ENCODE data around the gene NDUFS2. TPM values are rescaled to one million over a fixed set of nuclear protein-coding genes. Genes with fewer than 3 reads are reported as not detected.

The NDUFS2 gene
- total and polyA plus RNA-seq, 9 of the 15 experiments (the other 6 are each of a cell fraction or from before 2014, with no cell fraction given): 70.0 to 176 (median 141) TPM

DNA sequence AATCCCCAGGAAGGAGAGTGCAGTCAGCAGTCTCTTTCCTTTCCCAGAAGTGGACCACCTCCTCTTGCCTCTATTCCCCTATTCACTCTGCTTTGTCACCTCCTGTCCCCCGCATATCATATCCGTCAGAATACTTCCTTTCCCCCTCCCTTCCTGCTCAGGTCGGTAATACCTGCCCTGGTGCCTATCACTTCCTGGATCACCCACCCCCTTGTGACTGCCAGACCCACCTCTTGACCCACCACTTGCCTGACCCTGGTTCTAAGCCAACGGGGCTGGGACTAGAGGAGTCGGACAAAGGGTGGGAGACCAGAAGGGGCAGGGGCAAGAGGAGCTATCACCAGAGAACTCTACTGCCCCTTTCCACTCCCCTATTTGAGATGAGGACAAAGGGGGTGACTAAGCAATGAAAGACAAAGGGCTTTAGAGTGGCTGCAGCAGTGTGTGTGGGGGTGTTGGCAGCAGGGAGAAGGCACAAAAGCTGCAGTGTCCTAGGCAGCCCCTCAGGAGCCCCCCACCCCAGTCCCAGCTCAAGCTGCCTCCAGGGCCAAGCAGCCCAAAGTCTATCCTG lies 1.7 kb upstream of the NDUFS2 start (continued):
- TF ChIP-seq, protein P1, sequence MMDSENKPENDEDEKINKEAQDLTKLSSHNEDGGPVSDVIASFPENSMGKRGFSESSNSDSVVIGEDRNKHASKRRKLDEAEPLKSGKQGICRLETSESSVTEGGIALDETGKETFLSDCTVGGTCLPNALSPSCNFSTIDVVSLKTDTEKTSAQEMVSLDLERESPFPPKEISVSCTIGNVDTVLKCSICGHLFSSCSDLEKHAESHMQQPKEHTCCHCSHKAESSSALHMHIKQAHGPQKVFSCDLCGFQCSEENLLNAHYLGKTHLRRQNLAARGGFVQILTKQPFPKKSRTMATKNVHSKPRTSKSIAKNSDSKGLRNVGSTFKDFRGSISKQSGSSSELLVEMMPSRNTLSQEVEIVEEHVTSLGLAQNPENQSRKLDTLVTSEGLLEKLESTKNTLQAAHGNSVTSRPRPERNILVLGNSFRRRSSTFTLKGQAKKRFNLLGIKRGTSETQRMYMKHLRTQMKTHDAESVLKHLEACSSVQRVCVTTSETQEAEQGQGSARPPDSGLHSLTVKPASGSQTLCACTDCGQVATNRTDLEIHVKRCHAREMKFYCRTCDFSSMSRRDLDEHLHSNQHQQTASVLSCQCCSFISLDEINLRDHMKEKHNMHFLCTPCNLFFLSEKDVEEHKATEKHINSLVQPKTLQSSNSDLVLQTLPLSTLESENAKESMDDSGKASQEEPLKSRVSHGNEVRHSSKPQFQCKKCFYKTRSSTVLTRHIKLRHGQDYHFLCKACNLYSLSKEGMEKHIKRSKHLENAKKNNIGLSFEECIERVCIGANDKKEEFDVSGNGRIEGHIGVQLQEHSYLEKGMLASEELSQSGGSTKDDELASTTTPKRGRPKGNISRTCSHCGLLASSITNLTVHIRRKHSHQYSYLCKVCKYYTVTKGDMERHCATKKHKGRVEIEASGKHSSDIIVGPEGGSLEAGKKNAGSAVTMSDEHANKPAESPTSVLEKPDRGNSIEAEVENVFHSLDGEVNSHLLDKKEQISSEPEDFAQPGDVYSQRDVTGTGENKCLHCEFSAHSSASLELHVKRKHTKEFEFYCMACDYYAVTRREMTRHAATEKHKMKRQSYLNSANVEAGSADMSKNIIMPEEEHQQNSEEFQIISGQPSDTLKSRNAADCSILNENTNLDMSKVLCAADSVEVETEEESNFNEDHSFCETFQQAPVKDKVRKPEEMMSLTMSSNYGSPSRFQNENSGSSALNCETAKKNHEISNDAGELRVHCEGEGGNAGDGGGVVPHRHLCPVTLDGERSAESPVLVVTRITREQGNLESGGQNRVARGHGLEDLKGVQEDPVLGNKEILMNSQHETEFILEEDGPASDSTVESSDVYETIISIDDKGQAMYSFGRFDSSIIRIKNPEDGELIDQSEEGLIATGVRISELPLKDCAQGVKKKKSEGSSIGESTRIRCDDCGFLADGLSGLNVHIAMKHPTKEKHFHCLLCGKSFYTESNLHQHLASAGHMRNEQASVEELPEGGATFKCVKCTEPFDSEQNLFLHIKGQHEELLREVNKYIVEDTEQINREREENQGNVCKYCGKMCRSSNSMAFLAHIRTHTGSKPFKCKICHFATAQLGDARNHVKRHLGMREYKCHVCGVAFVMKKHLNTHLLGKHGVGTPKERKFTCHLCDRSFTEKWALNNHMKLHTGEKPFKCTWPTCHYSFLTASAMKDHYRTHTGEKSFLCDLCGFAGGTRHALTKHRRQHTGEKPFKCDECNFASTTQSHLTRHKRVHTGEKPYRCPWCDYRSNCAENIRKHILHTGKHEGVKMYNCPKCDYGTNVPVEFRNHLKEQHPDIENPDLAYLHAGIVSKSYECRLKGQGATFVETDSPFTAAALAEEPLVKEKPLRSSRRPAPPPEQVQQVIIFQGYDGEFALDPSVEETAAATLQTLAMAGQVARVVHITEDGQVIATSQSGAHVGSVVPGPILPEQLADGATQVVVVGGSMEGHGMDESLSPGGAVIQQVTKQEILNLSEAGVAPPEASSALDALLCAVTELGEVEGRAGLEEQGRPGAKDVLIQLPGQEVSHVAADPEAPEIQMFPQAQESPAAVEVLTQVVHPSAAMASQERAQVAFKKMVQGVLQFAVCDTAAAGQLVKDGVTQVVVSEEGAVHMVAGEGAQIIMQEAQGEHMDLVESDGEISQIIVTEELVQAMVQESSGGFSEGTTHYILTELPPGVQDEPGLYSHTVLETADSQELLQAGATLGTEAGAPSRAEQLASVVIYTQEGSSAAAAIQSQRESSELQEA (IDR thresholded peaks at IDR 0.05; ENCODE audit: low read depth): no peak
- TF ChIP-seq ZNF197 (CRISPR knock-in tag; IDR thresholded peaks at IDR 0.05; ENCODE audit: low read depth) (no peak), KLF13 (tag; IDR thresholded peaks at IDR 0.05; ENCODE audit: borderline replicate concordance, low read depth) (no peak), MTA1 (IDR thresholded peaks at IDR 0.05; ENCODE audit: borderline replicate concordance) (no peak), TAF9B (IDR thresholded peaks at IDR 0.05; ENCODE audit: partially characterized antibody) (peak; percentile 16), HMGN3 (IDR thresholded peaks at IDR 0.05; ENCODE audit: borderline replicate concordance, extremely low read depth, insufficient read length, low read depth, low read length) (no peak), ZBTB34 (CRISPR knock-in tag; IDR thresholded peaks at IDR 0.05) (no peak), ZBTB2 (IDR thresholded peaks at IDR 0.05) (peak; percentile 63), PHF8 (IDR thresholded peaks at IDR 0.05; ENCODE audit: borderline replicate concordance, low read length) (no peak)
- TF ChIP-seq, protein P2, sequence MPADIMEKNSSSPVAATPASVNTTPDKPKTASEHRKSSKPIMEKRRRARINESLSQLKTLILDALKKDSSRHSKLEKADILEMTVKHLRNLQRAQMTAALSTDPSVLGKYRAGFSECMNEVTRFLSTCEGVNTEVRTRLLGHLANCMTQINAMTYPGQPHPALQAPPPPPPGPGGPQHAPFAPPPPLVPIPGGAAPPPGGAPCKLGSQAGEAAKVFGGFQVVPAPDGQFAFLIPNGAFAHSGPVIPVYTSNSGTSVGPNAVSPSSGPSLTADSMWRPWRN (IDR thresholded peaks at IDR 0.05; ENCODE audit: low read depth): no peak
